H9 (cell line): ENCODE data around the gene YOD1. TPM values are rescaled to one million over a fixed set of nuclear protein-coding genes. Genes with fewer than 3 reads are reported as not detected.
"Not testable (repeated sequence)": the region's sequence is repeated elsewhere in the genome, so short reads cannot be mapped to it uniquely, and the experiment has no call there.

ENCODE experiments used
- DNase-seq: peaks from one replicate; pipeline ENCODE4 v3.0.0-alpha.2; 2017
- H2AFZ ChIP-seq: one replicate; pipeline ENCODE4 v1.6.1; 2013; ENCODE audit warnings: mild to moderate bottlenecking, low read length, control low read depth, moderate library complexity
- H2AK5ac ChIP-seq: 2 replicates; pipeline ENCODE4 v1.6.1; 2013; ENCODE audit warnings: low read length, control low read depth, mixed read lengths; ENCODE audit not compliant: insufficient read length
- H2BK120ac ChIP-seq: one replicate; pipeline ENCODE4 v1.6.1; 2013; ENCODE audit warnings: low read depth, mild to moderate bottlenecking, low read length, control low read depth, inconsistent platforms; ENCODE audit not compliant: poor library complexity, severe bottlenecking
- H2BK12ac ChIP-seq: 2 replicates; pipeline ENCODE4 v1.6.1; 2013; ENCODE audit warnings: low read length, control low read depth, mixed read lengths, low read depth; ENCODE audit not compliant: insufficient read length
- H2BK15ac ChIP-seq: 2 replicates; pipeline ENCODE4 v1.6.1; 2013; ENCODE audit warnings: low read depth, low read length, control low read depth
- H2BK20ac ChIP-seq: one replicate; pipeline ENCODE4 v1.6.1; 2013; ENCODE audit warnings: low read depth, mild to moderate bottlenecking, low read length, control low read depth, inconsistent platforms; ENCODE audit not compliant: poor library complexity, severe bottlenecking
- H2BK5ac ChIP-seq: 2 replicates; pipeline ENCODE4 v1.6.1; 2013; ENCODE audit warnings: low read length, control low read depth, mixed read lengths; ENCODE audit not compliant: insufficient read length
- H3K14ac ChIP-seq: 2 replicates; pipeline ENCODE4 v1.6.1; 2013; ENCODE audit warnings: low read length, control low read depth; ENCODE audit not compliant: insufficient read depth
- H3K18ac ChIP-seq: 2 replicates; pipeline ENCODE4 v1.6.1; 2013; ENCODE audit warnings: low read depth, mild to moderate bottlenecking, mixed read lengths, low read length, control low read depth; ENCODE audit not compliant: insufficient read length
- H3K23ac ChIP-seq: 2 replicates; pipeline ENCODE4 v1.6.1; 2013; ENCODE audit warnings: low read length, control low read depth, mixed read lengths, low read depth; ENCODE audit not compliant: insufficient read length
- H3K23me2 ChIP-seq: 2 replicates; pipeline ENCODE4 v1.6.1; 2013; ENCODE audit warnings: low read depth, mild to moderate bottlenecking, mixed read lengths, low read length, control low read depth; ENCODE audit not compliant: insufficient read length, poor library complexity, severe bottlenecking
- H3K27ac ChIP-seq: 2 replicates; pipeline ENCODE4 v1.5.1; 2013; ENCODE audit warnings: low read length, control low read depth, mixed read lengths, low read depth; ENCODE audit not compliant: insufficient read length
- H3K27me3 ChIP-seq: 2 replicates; pipeline ENCODE4 v1.6.1; 2013; ENCODE audit warnings: low read length, control low read depth, inconsistent platforms; ENCODE audit not compliant: insufficient read depth
- H3K4ac ChIP-seq: 2 replicates; pipeline ENCODE4 v1.6.1; 2013; ENCODE audit warnings: low read depth, mild to moderate bottlenecking, control low read depth, inconsistent platforms, low read length, moderate library complexity
- H3K4me1 ChIP-seq: 2 replicates; pipeline ENCODE4 v1.6.1; 2013; ENCODE audit warnings: low read length, control low read depth, inconsistent platforms; ENCODE audit not compliant: insufficient read depth
- H3K4me2 ChIP-seq: 2 replicates; pipeline ENCODE4 v1.6.1; 2013; ENCODE audit warnings: low read length, control low read depth, mixed read lengths; ENCODE audit not compliant: insufficient read length, insufficient read depth
- H3K56ac ChIP-seq: 2 replicates; pipeline ENCODE4 v1.6.1; 2013; ENCODE audit warnings: low read depth, mild to moderate bottlenecking, mixed read lengths, low read length, control low read depth; ENCODE audit not compliant: insufficient read length
- H3K79me1 ChIP-seq: 2 replicates; pipeline ENCODE4 v1.6.1; 2013; ENCODE audit warnings: low read depth, mild to moderate bottlenecking, moderate library complexity, low read length, control low read depth, inconsistent platforms; ENCODE audit not compliant: insufficient read depth, poor library complexity, severe bottlenecking
- H3K79me2 ChIP-seq: 2 replicates; pipeline ENCODE4 v1.6.1; 2013; ENCODE audit warnings: low read length, control low read depth, inconsistent platforms; ENCODE audit not compliant: insufficient read depth
- H3K9ac ChIP-seq: 2 replicates; pipeline ENCODE4 v1.6.1; 2013; ENCODE audit warnings: low read length, control low read depth, mixed read lengths; ENCODE audit not compliant: insufficient read length; ENCODE audit errors: extremely low read depth
- H3K9me3 ChIP-seq: one replicate; pipeline ENCODE4 v1.6.1; 2013; ENCODE audit warnings: low read depth, low read length, inconsistent platforms; ENCODE audit not compliant: control insufficient read depth
- H3T11ph ChIP-seq: one replicate; pipeline ENCODE4 v1.6.1; 2013; ENCODE audit warnings: mild to moderate bottlenecking, low read length, control low read depth, inconsistent platforms
- H4K20me1 ChIP-seq: one replicate; pipeline ENCODE4 v1.6.1; 2013; ENCODE audit not compliant: control insufficient read depth, insufficient read length, insufficient read depth
- H4K5ac ChIP-seq: 2 replicates; pipeline ENCODE4 v1.6.1; 2013; ENCODE audit warnings: low read depth, mild to moderate bottlenecking, mixed read lengths, low read length, control low read depth; ENCODE audit not compliant: insufficient read length
- H4K8ac ChIP-seq: replicated peaks from 2 replicates; pipeline ENCODE4 v1.6.1; 2013; ENCODE audit warnings: low read length, control low read depth, mixed read lengths, low read depth; ENCODE audit not compliant: insufficient read length
- H4K91ac ChIP-seq: 2 replicates; pipeline ENCODE4 v1.6.1; 2013; ENCODE audit warnings: low read depth, mild to moderate bottlenecking, moderate library complexity, mixed read lengths, low read length, control low read depth; ENCODE audit not compliant: insufficient read length
- H3K27ac Mint-ChIP-seq, 3 experiments: 2 replicates in 2 of 3; 3 replicates in 1 of 3; pipeline ENCODE4 v1.8.0; 2020 to 2021; ENCODE audit warnings: mixed read lengths in 3 of 3, mild to moderate bottlenecking in 1 of 3, moderate library complexity in 1 of 3
- H3K27me3 Mint-ChIP-seq: 2 replicates; pipeline ENCODE4 v1.8.0; 2021; ENCODE audit warnings: low read depth, mild to moderate bottlenecking, moderate library complexity, mixed read lengths
- H3K36me3 Mint-ChIP-seq, 3 experiments: 2 replicates in 2 of 3; 3 replicates in 1 of 3; pipeline ENCODE4 v1.8.0; 2020 to 2021; ENCODE audit warnings: low read depth in 3 of 3, mixed read lengths in 3 of 3; ENCODE audit not compliant: insufficient read depth in 1 of 3
- H3K4me1 Mint-ChIP-seq, 2 experiments: 2 replicates each; pipeline ENCODE4 v1.8.0; 2020; ENCODE audit warnings: mixed read lengths in 2 of 2
- H3K4me3 Mint-ChIP-seq, 2 experiments: 2 replicates in 1 of 2; 3 replicates in 1 of 2; pipeline ENCODE4 v1.8.0; 2020 to 2021; ENCODE audit warnings: mild to moderate bottlenecking in 2 of 2, mixed read lengths in 2 of 2, moderate library complexity in 1 of 2
- H3K9me3 Mint-ChIP-seq, 2 experiments: 2 replicates in 1 of 2; 3 replicates in 1 of 2; pipeline ENCODE4 v1.8.0; 2020; ENCODE audit warnings: mild to moderate bottlenecking in 2 of 2, mixed read lengths in 2 of 2, moderate library complexity in 1 of 2
- whole genome bisulfite sequencing: extraction: QIAGEN DNeasy Blood & Tissue Kit; methylation state at CpG from one replicate; pipeline ENCODE4 v1.1.7; 2013; ENCODE audit warnings: missing lambda C conversion rate, low lambda C conversion rate, mixed read lengths; ENCODE audit not compliant: insufficient read length; ENCODE audit errors: extremely low coverage; 5-methylcytosine and 5-hydroxymethylcytosine counted together
- total RNA-seq: library from RNA; stranded (reverse); gene quantifications from 2 replicates; pipeline ENCODE4 v1.2.1, GENCODE V29; 2021
- TF ChIP-seq, protein P1 (sequence below): fragments of 200-600 bp; sonication (generic); conservative IDR thresholded peaks from 3 replicates; pipeline ENCODE4 v1.8.0; 2021; ENCODE audit warnings: antibody characterized with exemption, mild to moderate bottlenecking

The YOD1 gene
- total RNA-seq, 1 experiment from 2014 or later: 8.6 TPM

DNA sequence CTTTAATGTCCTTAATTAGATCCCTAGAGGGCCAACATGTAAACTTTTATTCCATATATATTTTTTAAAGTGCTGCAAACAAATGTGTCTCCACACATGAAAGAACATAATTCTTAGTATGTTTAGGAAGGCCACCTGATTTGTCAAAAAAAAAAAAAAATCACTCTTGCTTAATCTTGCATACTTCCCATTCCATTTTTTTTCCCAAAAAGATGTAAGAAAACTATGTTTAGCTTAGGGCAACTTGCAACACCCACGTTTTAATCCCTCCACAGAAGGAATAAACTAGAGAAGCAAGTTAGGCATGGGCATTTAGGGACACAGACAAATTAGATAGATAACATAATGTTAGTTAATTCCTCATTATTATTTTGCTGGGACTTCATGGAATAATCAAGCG, 5.6 kb downstream of the YOD1 start:
- peaks cover 27 to 28% of the 10 kb centered on the region in 2 experiments for H3K4me1 Mint-ChIP-seq
- Histone ChIP-seq H3K4me1 (no peaks in the 10 kb centered on the region), H3K18ac (no peak overlapping the region), H4K91ac (no peak overlapping the region), H3K27me3 (no peaks in the 10 kb centered on the region), H2BK12ac (no peak overlapping the region), H3K23ac (no peak overlapping the region), H3K4ac (no peak overlapping the region), H2BK120ac (no peak overlapping the region), H4K8ac (no peak overlapping the region), H2AFZ (no peak overlapping the region), H3K27ac (no peak overlapping the region), H2AK5ac (no peak overlapping the region), H2BK5ac (no peak overlapping the region), H4K20me1 (no peaks in the 10 kb centered on the region), H3K79me1 (no peaks in the 10 kb centered on the region), H2BK20ac (no peak overlapping the region), H3K9me3 (no peaks in the 10 kb centered on the region), H3K23me2 (no peaks in the 10 kb centered on the region), H4K5ac (no peak overlapping the region), H3K79me2 (peaks cover 10% of the 10 kb centered on the region; the same call in 1 of the 2 replicates), H3K14ac (no peak overlapping the region), H3K9ac (no peak overlapping the region), H3K4me2 (no peak overlapping the region), H3K56ac (no peak overlapping the region), H3T11ph (no peak overlapping the region), H2BK15ac (no peak overlapping the region)
- TF ChIP-seq, protein P1, sequence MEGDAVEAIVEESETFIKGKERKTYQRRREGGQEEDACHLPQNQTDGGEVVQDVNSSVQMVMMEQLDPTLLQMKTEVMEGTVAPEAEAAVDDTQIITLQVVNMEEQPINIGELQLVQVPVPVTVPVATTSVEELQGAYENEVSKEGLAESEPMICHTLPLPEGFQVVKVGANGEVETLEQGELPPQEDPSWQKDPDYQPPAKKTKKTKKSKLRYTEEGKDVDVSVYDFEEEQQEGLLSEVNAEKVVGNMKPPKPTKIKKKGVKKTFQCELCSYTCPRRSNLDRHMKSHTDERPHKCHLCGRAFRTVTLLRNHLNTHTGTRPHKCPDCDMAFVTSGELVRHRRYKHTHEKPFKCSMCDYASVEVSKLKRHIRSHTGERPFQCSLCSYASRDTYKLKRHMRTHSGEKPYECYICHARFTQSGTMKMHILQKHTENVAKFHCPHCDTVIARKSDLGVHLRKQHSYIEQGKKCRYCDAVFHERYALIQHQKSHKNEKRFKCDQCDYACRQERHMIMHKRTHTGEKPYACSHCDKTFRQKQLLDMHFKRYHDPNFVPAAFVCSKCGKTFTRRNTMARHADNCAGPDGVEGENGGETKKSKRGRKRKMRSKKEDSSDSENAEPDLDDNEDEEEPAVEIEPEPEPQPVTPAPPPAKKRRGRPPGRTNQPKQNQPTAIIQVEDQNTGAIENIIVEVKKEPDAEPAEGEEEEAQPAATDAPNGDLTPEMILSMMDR: no peak
- no peaks in the 10 kb centered on the region for H3K27me3 Mint-ChIP-seq
- WGBS: no CpG with 5 or more reads among the region's 2 CpGs
- no peak overlapping the region for H3K4me3 Mint-ChIP-seq
- no peak overlapping the region for H3K27ac Mint-ChIP-seq
- peaks cover 0 to 1% of the 10 kb centered on the region in 2 experiments; a peak in 2 of 5 replicates for H3K9me3 Mint-ChIP-seq
- no peak for DNase-seq
- H3K36me3 Mint-ChIP-seq: peaks cover 13 to 29% (median 24%) of the 10 kb centered on the region in 3 experiments

DNA sequence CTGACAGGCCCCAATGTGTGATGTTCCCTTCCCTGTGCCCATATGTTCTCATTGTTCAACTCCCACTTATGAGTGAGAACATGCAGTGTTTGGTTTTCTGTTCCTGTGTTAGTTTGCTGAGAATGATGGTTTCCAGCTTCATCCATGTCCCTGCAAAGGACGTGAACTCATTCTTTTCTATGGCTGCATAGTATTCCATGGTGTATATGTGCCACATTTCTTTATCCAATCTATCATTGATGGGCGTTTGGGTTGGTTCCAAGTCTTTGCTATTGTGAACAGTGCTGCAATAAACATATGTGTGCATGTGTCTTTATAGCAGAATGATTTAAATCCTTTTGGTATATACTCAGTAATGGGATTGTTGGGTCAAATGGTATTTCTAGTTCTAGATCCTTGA, 9.6 kb downstream of the YOD1 start:
- H3K4me1 ChIP-seq, H3K36me3 Mint-ChIP-seq, H2BK5ac ChIP-seq, H2AK5ac ChIP-seq, H3K79me1 ChIP-seq, H3K23me2 ChIP-seq, H3K79me2 ChIP-seq, H3K9me3 Mint-ChIP-seq, H3K4ac ChIP-seq, H3K27ac Mint-ChIP-seq, H3K4me1 Mint-ChIP-seq, H3K9me3 ChIP-seq, H3K14ac ChIP-seq, H2BK12ac ChIP-seq, H2BK15ac ChIP-seq, H2AFZ ChIP-seq, H4K20me1 ChIP-seq, H4K91ac ChIP-seq, H3K56ac ChIP-seq, H3K27me3 Mint-ChIP-seq, H4K5ac ChIP-seq, H3K27me3 ChIP-seq, H2BK120ac ChIP-seq, H3K9ac ChIP-seq, H3T11ph ChIP-seq, H3K4me2 ChIP-seq, H2BK20ac ChIP-seq, DNase-seq, H3K4me3 Mint-ChIP-seq, H3K27ac ChIP-seq, H4K8ac ChIP-seq, H3K23ac ChIP-seq, H3K18ac ChIP-seq: not testable (repeated sequence)
- WGBS: no CpG with 5 or more reads among the region's 2 CpGs
